ENCODE measurements around the gene SNAPC2. TPM values are rescaled to one million over a fixed set of nuclear protein-coding genes. Genes with fewer than 3 reads are reported as not detected.

SNAPC2 gene
- total and polyA plus RNA-seq, 8 donors, result 4.9 to 12.0 (median 8.0) TPM

DNA sequence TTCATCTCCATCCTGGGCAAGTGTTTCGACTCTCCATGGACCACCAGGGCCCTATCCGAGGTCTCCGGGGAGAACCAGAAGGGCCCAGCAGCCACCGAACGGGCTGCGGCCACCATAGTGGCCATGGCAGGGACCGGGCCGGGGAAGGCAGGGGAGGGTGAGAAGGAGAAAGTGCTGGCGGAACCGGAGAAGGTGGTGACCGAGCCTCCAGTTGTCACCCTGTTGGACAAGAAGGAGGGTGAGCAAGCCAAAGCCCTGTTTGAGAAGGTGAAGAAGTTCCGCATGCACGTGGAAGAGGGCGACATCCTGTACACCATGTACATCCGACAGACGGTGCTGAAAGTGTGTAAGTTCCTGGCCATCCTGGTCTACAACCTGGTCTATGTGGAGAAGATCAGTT, 21.2 kb upstream of the SNAPC2 start:
- FAIRE-seq (no peak), DNase-seq (peak in 1 of 6 donors; percentile 5), ATAC-seq (no peak)
- intact Hi-C loops (cut with DNase I), result no loop called here
- Histone ChIP-seq H3K27ac (no peak overlapping the region), H3K9me3 (no peaks in the 10 kb centered on the region), H3K4me1 (peaks cover 0 to 9% (median 0%) of the 10 kb centered on the region in 3 donors), H3K27me3 (no peaks in the 10 kb centered on the region), H3K36me3 (no peaks in the 10 kb centered on the region), H3K4me3 (no peak overlapping the region)
- TF ChIP-seq, protein P1, sequence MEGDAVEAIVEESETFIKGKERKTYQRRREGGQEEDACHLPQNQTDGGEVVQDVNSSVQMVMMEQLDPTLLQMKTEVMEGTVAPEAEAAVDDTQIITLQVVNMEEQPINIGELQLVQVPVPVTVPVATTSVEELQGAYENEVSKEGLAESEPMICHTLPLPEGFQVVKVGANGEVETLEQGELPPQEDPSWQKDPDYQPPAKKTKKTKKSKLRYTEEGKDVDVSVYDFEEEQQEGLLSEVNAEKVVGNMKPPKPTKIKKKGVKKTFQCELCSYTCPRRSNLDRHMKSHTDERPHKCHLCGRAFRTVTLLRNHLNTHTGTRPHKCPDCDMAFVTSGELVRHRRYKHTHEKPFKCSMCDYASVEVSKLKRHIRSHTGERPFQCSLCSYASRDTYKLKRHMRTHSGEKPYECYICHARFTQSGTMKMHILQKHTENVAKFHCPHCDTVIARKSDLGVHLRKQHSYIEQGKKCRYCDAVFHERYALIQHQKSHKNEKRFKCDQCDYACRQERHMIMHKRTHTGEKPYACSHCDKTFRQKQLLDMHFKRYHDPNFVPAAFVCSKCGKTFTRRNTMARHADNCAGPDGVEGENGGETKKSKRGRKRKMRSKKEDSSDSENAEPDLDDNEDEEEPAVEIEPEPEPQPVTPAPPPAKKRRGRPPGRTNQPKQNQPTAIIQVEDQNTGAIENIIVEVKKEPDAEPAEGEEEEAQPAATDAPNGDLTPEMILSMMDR (IDR thresholded peaks at IDR 0.05), result no peak
- 95 to 96% methylated on average over 16 of the region's 16 CpGs for WGBS, 2 donors

DNA sequence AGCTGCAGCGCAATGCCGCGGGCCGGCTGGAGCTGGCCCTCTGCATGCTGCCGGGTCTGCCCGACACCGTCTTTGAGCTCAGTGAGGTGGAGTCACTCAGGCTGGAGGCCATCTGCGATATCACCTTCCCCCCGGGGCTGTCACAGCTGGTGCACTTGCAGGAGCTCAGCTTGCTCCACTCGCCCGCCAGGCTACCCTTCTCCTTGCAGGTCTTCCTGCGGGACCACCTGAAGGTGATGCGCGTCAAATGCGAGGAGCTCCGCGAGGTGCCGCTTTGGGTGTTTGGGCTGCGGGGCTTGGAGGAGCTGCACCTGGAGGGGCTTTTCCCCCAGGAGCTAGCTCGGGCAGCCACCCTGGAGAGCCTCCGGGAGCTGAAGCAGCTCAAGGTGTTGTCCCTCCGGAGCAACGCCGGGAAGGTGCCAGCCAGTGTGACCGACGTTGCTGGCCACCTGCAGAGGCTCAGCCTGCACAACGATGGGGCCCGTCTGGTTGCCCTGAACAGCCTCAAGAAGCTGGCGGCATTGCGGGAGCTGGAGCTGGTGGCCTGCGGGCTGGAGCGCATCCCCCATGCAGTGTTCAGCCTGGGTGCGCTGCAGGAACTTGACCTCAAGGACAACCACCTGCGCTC, 20.3 kb upstream of the SNAPC2 start:
- 93 to 96% methylated on average over 34 of the region's 34 CpGs for WGBS, 2 donors
- no peaks in the 10 kb centered on the region for H3K36me3 ChIP-seq
- no peak overlapping the region for H3K4me3 ChIP-seq
- ATAC-seq (no peak), FAIRE-seq (no peak), DNase-seq (peak in 3 of 6 donors; percentile 13 to 73 (median 37))
- intact Hi-C loops (cut with DNase I), result no loop called here
- no peaks in the 10 kb centered on the region for H3K27me3 ChIP-seq
- TF ChIP-seq, protein P1 (IDR thresholded peaks at IDR 0.05), result no peak
- no peak overlapping the region for H3K27ac ChIP-seq
- no peaks in the 10 kb centered on the region for H3K9me3 ChIP-seq
- peaks cover 0 to 9% (median 4%) of the 10 kb centered on the region in 3 donors for H3K4me1 ChIP-seq

DNA sequence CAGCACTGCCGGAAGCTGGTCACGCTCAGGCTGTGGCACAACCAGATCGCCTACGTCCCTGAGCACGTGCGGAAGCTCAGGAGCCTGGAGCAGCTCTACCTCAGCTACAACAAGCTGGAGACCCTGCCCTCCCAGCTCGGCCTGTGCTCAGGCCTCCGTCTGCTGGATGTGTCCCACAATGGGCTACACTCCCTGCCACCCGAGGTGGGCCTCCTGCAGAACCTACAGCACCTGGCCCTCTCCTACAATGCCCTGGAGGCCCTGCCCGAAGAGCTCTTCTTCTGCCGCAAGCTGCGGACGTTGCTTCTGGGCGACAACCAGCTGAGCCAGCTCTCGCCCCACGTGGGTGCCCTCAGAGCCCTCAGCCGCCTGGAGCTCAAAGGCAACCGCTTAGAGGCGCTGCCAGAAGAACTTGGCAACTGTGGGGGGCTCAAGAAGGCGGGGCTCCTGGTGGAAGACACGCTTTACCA, 19.7 kb upstream of the SNAPC2 start:
- Histone ChIP-seq H3K27ac (no peak overlapping the region), H3K36me3 (no peaks in the 10 kb centered on the region), H3K9me3 (no peaks in the 10 kb centered on the region), H3K4me1 (peaks cover 3 to 14% (median 9%) of the 10 kb centered on the region in 3 donors), H3K27me3 (no peaks in the 10 kb centered on the region), H3K4me3 (no peak overlapping the region)
- WGBS, 2 donors, result 82 to 85% methylated on average over 20 to 21 of the region's 21 CpGs
- intact Hi-C loops (cut with DNase I), result no loop called here
- TF ChIP-seq, protein P1 (IDR thresholded peaks at IDR 0.05), result no peak
- FAIRE-seq, result no peak
- DNase-seq, result peak in 4 of 6 donors; percentile 21 to 72 (median 51)
- no peak for ATAC-seq

DNA sequence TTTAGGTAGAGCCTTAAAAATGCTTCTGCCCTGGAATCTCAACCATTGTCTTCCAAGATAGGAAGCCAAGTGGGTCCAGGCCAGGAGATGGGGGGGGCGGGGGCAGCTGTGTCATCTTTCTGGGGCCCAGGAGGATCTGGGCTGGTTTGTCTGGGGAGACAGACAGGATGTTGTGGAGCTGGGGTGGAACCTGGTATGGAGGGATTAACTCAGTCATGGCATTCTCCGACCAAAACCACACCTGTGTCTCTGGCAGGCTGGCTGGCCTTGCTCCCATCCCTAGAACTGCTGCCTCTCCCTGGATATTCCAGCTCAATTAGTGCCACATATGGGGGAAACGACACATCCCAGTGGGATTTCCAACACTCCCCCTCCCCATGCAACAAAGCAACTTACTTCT, 19.2 kb upstream of the SNAPC2 start:
- 72 to 84% methylated on average over 3 of the region's 3 CpGs for WGBS, 2 donors
- TF ChIP-seq, protein P1 (IDR thresholded peaks at IDR 0.05), result no peak
- ATAC-seq (no peak), DNase-seq (peak in 1 of 6 donors; percentile 21), FAIRE-seq (no peak)
- Histone ChIP-seq H3K9me3 (no peaks in the 10 kb centered on the region), H3K27ac (no peak overlapping the region), H3K4me1 (peaks cover 3 to 14% (median 10%) of the 10 kb centered on the region in 3 donors), H3K4me3 (no peak overlapping the region), H3K36me3 (no peaks in the 10 kb centered on the region), H3K27me3 (no peaks in the 10 kb centered on the region)
- intact Hi-C loops (cut with DNase I), result no loop called here

DNA sequence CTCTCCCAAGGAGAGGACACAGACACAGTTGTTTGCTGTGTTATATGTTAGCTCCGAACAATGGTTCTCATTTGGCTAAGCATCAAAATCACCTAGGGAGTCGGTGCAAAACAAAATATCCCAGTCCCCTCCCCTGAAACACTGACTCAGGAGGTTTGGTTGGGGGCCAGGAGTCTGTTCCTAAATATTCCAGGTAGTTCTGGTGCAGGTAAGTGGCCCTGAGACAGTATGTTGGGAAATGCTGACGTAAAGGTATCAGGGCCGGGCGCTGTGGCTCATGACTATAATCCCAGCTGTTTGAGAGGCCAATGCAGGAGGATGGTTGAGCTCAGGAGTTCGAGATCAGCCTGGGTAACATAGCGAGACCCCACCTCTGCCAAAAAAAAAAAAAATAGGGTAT, 18.8 kb upstream of the SNAPC2 start:
- intact Hi-C loops (cut with DNase I), result no loop called here
- WGBS, 2 donors, result 87 to 88% methylated on average over 7 of the region's 7 CpGs
- no peak for ATAC-seq
- TF ChIP-seq, protein P1 (IDR thresholded peaks at IDR 0.05), result no peak
- no peak for FAIRE-seq
- H3K27me3 ChIP-seq, result no peaks in the 10 kb centered on the region
- H3K4me1 ChIP-seq, result peaks cover 3 to 14% (median 10%) of the 10 kb centered on the region in 3 donors
- H3K27ac ChIP-seq, result no peak overlapping the region
- no peaks in the 10 kb centered on the region for H3K9me3 ChIP-seq
- H3K4me3 ChIP-seq, result no peak overlapping the region
- peak in 2 of 6 donors; percentile 24 to 36 for DNase-seq
- no peaks in the 10 kb centered on the region for H3K36me3 ChIP-seq
